MM.1S (cell line): Measurements from ENCODE around the gene ADRA1B.

ENCODE experiments used
- DNase-seq: peaks from one replicate; pipeline ENCODE4 v3.0.0-alpha.2; 2015
- H2AFZ ChIP-seq: fragments of 300-600 bp; sonication (generic); 2 replicates; pipeline ENCODE4 v1.6.0; 2016; ENCODE audit warnings: antibody characterized with exemption, low read length
- H3F3A ChIP-seq: fragments of 300-600 bp; sonication (generic); 2 replicates; pipeline ENCODE4 v1.6.1; 2016; ENCODE audit warnings: mild to moderate bottlenecking, antibody characterized with exemption, low read length, moderate library complexity, mixed read lengths; ENCODE audit not compliant: insufficient read depth
- H3K27ac ChIP-seq: fragments of 300-600 bp; sonication (generic); 2 replicates; pipeline ENCODE4 v1.5.1; 2016; ENCODE audit warnings: mild to moderate bottlenecking, low read length
- H3K27me3 ChIP-seq: fragments of 300-600 bp; sonication (generic); replicated peaks from 2 replicates; pipeline ENCODE4 v1.6.0; 2016; ENCODE audit warnings: low read length; ENCODE audit not compliant: insufficient read depth
- H3K36me3 ChIP-seq: fragments of 300-600 bp; sonication (generic); replicated peaks from 2 replicates; pipeline ENCODE4 v1.6.1; 2016; ENCODE audit warnings: mild to moderate bottlenecking, low read length, mixed read lengths; ENCODE audit not compliant: insufficient read depth
- H3K4me1 ChIP-seq: fragments of 300-600 bp; sonication (generic); 2 replicates; pipeline ENCODE4 v1.6.1; 2016; ENCODE audit warnings: low read length, mixed read lengths
- H3K4me2 ChIP-seq: fragments of 300-600 bp; sonication (generic); 2 replicates; pipeline ENCODE4 v1.6.0; 2016; ENCODE audit warnings: low read depth, low read length
- H3K4me3 ChIP-seq: fragments of 300-600 bp; sonication (generic); 2 replicates; pipeline ENCODE4 v1.5.1; 2016; ENCODE audit warnings: low read length, mixed read lengths
- H3K79me2 ChIP-seq: fragments of 300-600 bp; sonication (generic); 2 replicates; pipeline ENCODE4 v1.6.1; 2016; ENCODE audit warnings: mixed run types, low read length, mixed read lengths
- H3K9ac ChIP-seq: fragments of 300-600 bp; sonication (generic); 2 replicates; pipeline ENCODE4 v1.6.1; 2016; ENCODE audit warnings: low read length, mixed read lengths
- H3K9me2 ChIP-seq: fragments of 300-600 bp; sonication (generic); replicated peaks from 2 replicates; pipeline ENCODE4 v1.6.1; 2016; ENCODE audit warnings: mild to moderate bottlenecking, low read length, mixed read lengths; ENCODE audit not compliant: insufficient read depth
- H3K9me3 ChIP-seq: fragments of 300-600 bp; sonication (generic); replicated peaks from 2 replicates; pipeline ENCODE4 v1.6.1; 2016; ENCODE audit warnings: mild to moderate bottlenecking, low read length, mixed read lengths; ENCODE audit not compliant: insufficient read depth
- H4K20me1 ChIP-seq: fragments of 300-600 bp; sonication (generic); 2 replicates; pipeline ENCODE4 v1.6.1; 2016; ENCODE audit warnings: mild to moderate bottlenecking, low read length, moderate library complexity, mixed read lengths; ENCODE audit not compliant: insufficient read depth
- CTCF ChIP-seq: fragments of 300-600 bp; sonication (generic); IDR thresholded peaks from 2 replicates; pipeline ENCODE4 v1.5.1; 2016; ENCODE audit warnings: antibody characterized with exemption, low read length, mixed read lengths
- EZH2 ChIP-seq: fragments of 300-600 bp; sonication (generic); optimal IDR thresholded peaks from 2 replicates; pipeline ENCODE3; 2017; ENCODE audit warnings: low read depth, mild to moderate bottlenecking, antibody characterized with exemption, low read length, mixed read lengths
- EZH2phosphoT487 ChIP-seq: fragments of 300-600 bp; sonication (generic); IDR thresholded peaks from 2 replicates; pipeline ENCODE4 v1.6.1; 2018; ENCODE audit warnings: antibody characterized with exemption, low read length

ADRA1B gene

GRCh38 chr5:159972538-159973362 is 56.5 kb downstream of the ADRA1B start:
- no peak overlapping the region for H3K9ac ChIP-seq
- no peak overlapping the region for H3K4me3 ChIP-seq
- no peaks in the 10 kb centered on the region for H3K9me3 ChIP-seq
- H3K4me2 ChIP-seq: no peak overlapping the region
- no peaks in the 10 kb centered on the region for H4K20me1 ChIP-seq
- H3K27me3 ChIP-seq: no peaks in the 10 kb centered on the region
- TF ChIP-seq EZH2phosphoT487 (no peak), EZH2 (no peak), CTCF (no peak)
- H3K9me2 ChIP-seq: no peaks in the 10 kb centered on the region
- no peak for DNase-seq
- no peaks in the 10 kb centered on the region for H3F3A ChIP-seq
- H3K4me1 ChIP-seq: peaks cover 4% of the 10 kb centered on the region; the same call in 1 of the 2 replicates
- H2AFZ ChIP-seq: no peak overlapping the region
- H3K36me3 ChIP-seq: no peaks in the 10 kb centered on the region
- no peaks in the 10 kb centered on the region for H3K79me2 ChIP-seq
- no peak overlapping the region for H3K27ac ChIP-seq

GRCh38 chr5:159975462-159976019 is 59.3 kb downstream of the ADRA1B start:
- H2AFZ ChIP-seq: no peak overlapping the region

GRCh38 chr5:159976921-159977320 is 60.6 kb downstream of the ADRA1B start:
- Histone ChIP-seq H2AFZ (no peak overlapping the region), H3K9ac (no peak overlapping the region), H3K27ac (no peak overlapping the region), H3K36me3 (no peaks in the 10 kb centered on the region), H3K4me2 (no peak overlapping the region), H3K27me3 (no peaks in the 10 kb centered on the region), H3F3A (no peaks in the 10 kb centered on the region), H3K79me2 (no peaks in the 10 kb centered on the region), H3K9me2 (no peaks in the 10 kb centered on the region), H3K9me3 (no peaks in the 10 kb centered on the region), H4K20me1 (no peaks in the 10 kb centered on the region), H3K4me3 (no peak overlapping the region), H3K4me1 (peaks cover 4% of the 10 kb centered on the region; the same call in 1 of the 2 replicates)
- DNase-seq: no peak
- no peak for TF ChIP-seq EZH2phosphoT487
- no peak for TF ChIP-seq CTCF
- no peak for TF ChIP-seq EZH2

More at GRCh38 chr5:159975462-159976019, 59.3 kb downstream of the ADRA1B start:
- Histone ChIP-seq H3K9ac (no peak overlapping the region), H3K4me2 (no peak overlapping the region), H3K4me3 (no peak overlapping the region), H3F3A (no peaks in the 10 kb centered on the region), H3K4me1 (peaks cover 4% of the 10 kb centered on the region; the same call in 1 of the 2 replicates), H3K9me3 (no peaks in the 10 kb centered on the region), H3K9me2 (no peaks in the 10 kb centered on the region), H3K36me3 (no peaks in the 10 kb centered on the region), H3K27me3 (no peaks in the 10 kb centered on the region), H4K20me1 (no peaks in the 10 kb centered on the region), H3K27ac (no peak overlapping the region), H3K79me2 (no peaks in the 10 kb centered on the region)
- no peak for DNase-seq
- TF ChIP-seq EZH2 (no peak), EZH2phosphoT487 (no peak), CTCF (peak; percentile 13)
